WTC11 (cell line): ENCODE data around the gene HSPBAP1. TPM values are rescaled to one million over a fixed set of nuclear protein-coding genes. Genes with fewer than 3 reads are reported as not detected.

Experiments used
- ATAC-seq: fragments of 200-7000 bp; cut with Tn5 transposase; 2 replicates; pipeline ENCODE4 v1.10.0; 2021; ENCODE audit warnings: mild to moderate bottlenecking, moderate library complexity
- CTCF ChIA-PET: fragments of 300-600 bp; sonication (Branson Sonifier 250); formaldehyde crosslinking; loops from one replicate; lab custom pipeline; 2021; ENCODE audit warnings: antibody characterized with exemption; lab: Charles Lee
- POLR2A ChIA-PET: fragments of 350-600 bp; sonication (Branson Sonifier 250); formaldehyde crosslinking; loops from one replicate; lab custom pipeline; 2021; ENCODE audit warnings: antibody characterized with exemption; lab: Charles Lee
- DNase-seq: peaks from one replicate; pipeline ENCODE4 v3.0.0; 2021; ENCODE audit warnings: low spot score
- H3K27ac Mint-ChIP-seq: 2 replicates; pipeline ENCODE4 v1.8.0; 2021; ENCODE audit warnings: mixed read lengths
- H3K27me3 Mint-ChIP-seq: 2 replicates; pipeline ENCODE4 v1.8.0; 2021; ENCODE audit warnings: low read depth, mild to moderate bottlenecking, moderate library complexity, mixed read lengths
- H3K36me3 Mint-ChIP-seq: 2 replicates; pipeline ENCODE4 v1.8.0; 2021; ENCODE audit warnings: mixed read lengths
- H3K4me1 Mint-ChIP-seq: 2 replicates; pipeline ENCODE4 v1.8.0; 2022; ENCODE audit warnings: mixed read lengths
- H3K4me3 Mint-ChIP-seq: 2 replicates; pipeline ENCODE4 v1.8.0; 2021; ENCODE audit warnings: mild to moderate bottlenecking, moderate library complexity, mixed read lengths
- H3K9me3 Mint-ChIP-seq: 2 replicates; pipeline ENCODE4 v1.8.0; 2021; ENCODE audit warnings: mixed read lengths
- CBFB ChIP-seq: sonication (generic); formaldehyde crosslinking; IDR thresholded peaks from 2 replicates; pipeline ENCODE4 v1.8.1; 2022; ENCODE audit warnings: mild to moderate bottlenecking, low read depth, missing genetic modification reagents
- CDX4 ChIP-seq: fragments of 250-450 bp; sonication (Bioruptor Pico); IDR thresholded peaks from 2 replicates; pipeline ENCODE4 v1.9.0; 2021; ENCODE audit warnings: moderate library complexity, mild to moderate bottlenecking, inconsistent platforms, borderline replicate concordance
- ETV6 ChIP-seq: sonication (generic); formaldehyde crosslinking; IDR thresholded peaks from 2 replicates; pipeline ENCODE4 v1.8.1; 2022; ENCODE audit warnings: mild to moderate bottlenecking, missing genetic modification reagents
- FOXK1 ChIP-seq: sonication (generic); formaldehyde crosslinking; IDR thresholded peaks from 2 replicates; pipeline ENCODE4 v1.8.0; 2022; ENCODE audit warnings: mild to moderate bottlenecking, moderate library complexity, missing genetic modification reagents
- FOXP1 ChIP-seq: sonication (generic); formaldehyde crosslinking; IDR thresholded peaks from 2 replicates; pipeline ENCODE4 v1.8.0; 2022; ENCODE audit warnings: missing genetic modification reagents, mild to moderate bottlenecking, moderate library complexity, borderline replicate concordance
- GABPB1 ChIP-seq: sonication (generic); formaldehyde crosslinking; IDR thresholded peaks from 2 replicates; pipeline ENCODE4 v1.8.1; 2023; ENCODE audit warnings: mild to moderate bottlenecking, missing genetic modification reagents
- GRHL2 ChIP-seq: fragments of 250-450 bp; sonication (Bioruptor Pico); IDR thresholded peaks from 2 replicates; pipeline ENCODE4 v1.8.0; 2022; ENCODE audit warnings: mild to moderate bottlenecking, moderate library complexity; ENCODE audit not compliant: insufficient replicate concordance, severe bottlenecking
- HMGXB4 ChIP-seq: sonication (generic); formaldehyde crosslinking; IDR thresholded peaks from 2 replicates; pipeline ENCODE4 v1.8.1; 2023; ENCODE audit warnings: mild to moderate bottlenecking, moderate library complexity, missing genetic modification reagents
- IRF2 ChIP-seq: sonication (generic); formaldehyde crosslinking; IDR thresholded peaks from 2 replicates; pipeline ENCODE4 v1.8.0; 2022; ENCODE audit warnings: low read depth, missing genetic modification reagents, borderline replicate concordance
- JAZF1 ChIP-seq: fragments of 250-450 bp; sonication (Bioruptor Pico); IDR thresholded peaks from 2 replicates; pipeline ENCODE4 v1.9.0; 2021; ENCODE audit warnings: moderate library complexity, mild to moderate bottlenecking, inconsistent platforms
- MXD4 ChIP-seq: fragments of 250-450 bp; sonication (Bioruptor Pico); IDR thresholded peaks from 2 replicates; pipeline ENCODE4 v1.8.0; 2021; ENCODE audit warnings: mild to moderate bottlenecking, moderate library complexity, borderline replicate concordance
- PRDM15 ChIP-seq: sonication (generic); formaldehyde crosslinking; IDR thresholded peaks from 2 replicates; pipeline ENCODE4 v1.8.0; 2022; ENCODE audit warnings: missing genetic modification reagents
- PREB ChIP-seq: sonication (generic); formaldehyde crosslinking; IDR thresholded peaks from 2 replicates; pipeline ENCODE4 v1.8.1; 2022; ENCODE audit warnings: mild to moderate bottlenecking, missing genetic modification reagents, moderate library complexity, borderline replicate concordance
- SMAD4 ChIP-seq: sonication (generic); formaldehyde crosslinking; IDR thresholded peaks from 2 replicates; pipeline ENCODE4 v1.8.0; 2022; ENCODE audit warnings: mild to moderate bottlenecking, missing genetic modification reagents
- STAT6 ChIP-seq: sonication (generic); formaldehyde crosslinking; conservative IDR thresholded peaks from 2 replicates; pipeline ENCODE4 v1.8.1; 2023; ENCODE audit warnings: mild to moderate bottlenecking, low read depth, missing genetic modification reagents, moderate library complexity
- TEAD1 ChIP-seq: sonication (generic); formaldehyde crosslinking; IDR thresholded peaks from 2 replicates; pipeline ENCODE4 v1.8.0; 2022; ENCODE audit warnings: mild to moderate bottlenecking, missing genetic modification reagents
- USF1 ChIP-seq: sonication (generic); formaldehyde crosslinking; IDR thresholded peaks from 2 replicates; pipeline ENCODE4 v1.8.0; 2022; ENCODE audit warnings: mild to moderate bottlenecking, missing genetic modification reagents
- ZNF121 ChIP-seq: sonication (generic); formaldehyde crosslinking; IDR thresholded peaks from 2 replicates; pipeline ENCODE4 v1.8.0; 2023; ENCODE audit warnings: missing genetic modification reagents
- ZNF232 ChIP-seq: sonication (generic); formaldehyde crosslinking; IDR thresholded peaks from 2 replicates; pipeline ENCODE4 v1.8.0; 2022; ENCODE audit warnings: mild to moderate bottlenecking, missing genetic modification reagents
- ZSCAN18 ChIP-seq: fragments of 250-450 bp; sonication (Bioruptor Pico); IDR thresholded peaks from 2 replicates; pipeline ENCODE4 v2.1.2; 2022; ENCODE audit warnings: mild to moderate bottlenecking, moderate library complexity
- total RNA-seq: library from RNA; stranded (reverse); gene quantifications from 3 replicates; pipeline ENCODE4 v1.2.3, GENCODE V29; 2021

Gene HSPBAP1
- total RNA-seq, 1 experiment from 2014 or later: 9.1 TPM

- TF ChIP-seq PRDM15 (CRISPR knock-in tag) (no peak), STAT6 (CRISPR knock-in tag) (no peak)
These were observed 5.7 kb upstream of the HSPBAP1 start (continued) for GRCh38 chr3:122799322-122799721.

GRCh38 chr3:122797291-122797690, 3.7 kb upstream of the HSPBAP1 start:
- ChIA-PET POLR2A (no interaction called here), CTCF (no interaction called here)
- Mint-ChIP-seq H3K36me3 (no peaks in the 10 kb centered on the region), H3K9me3 (no peaks in the 10 kb centered on the region), H3K4me3 (no peak overlapping the region), H3K27me3 (peaks cover 9% of the 10 kb centered on the region), H3K27ac (no peak overlapping the region), H3K4me1 (peaks cover 18% of the 10 kb centered on the region)
- no peak for DNase-seq
- ATAC-seq: no peak
- TF ChIP-seq SMAD4 (CRISPR knock-in tag): no peak
- no peak for TF ChIP-seq ZNF232 (CRISPR knock-in tag)
- no peak for TF ChIP-seq ETV6
- TF ChIP-seq PREB: no peak
- no peak for TF ChIP-seq GABPB1 (CRISPR knock-in tag)
- TF ChIP-seq FOXP1 (CRISPR knock-in tag): no peak
- TF ChIP-seq JAZF1: no peak
- no peak for TF ChIP-seq MXD4 (CRISPR knock-in tag)
- TF ChIP-seq GRHL2 (CRISPR knock-in tag): no peak
- no peak for TF ChIP-seq FOXK1 (CRISPR knock-in tag)
- TF ChIP-seq ZNF121 (CRISPR knock-in tag): no peak
- no peak for TF ChIP-seq IRF2 (CRISPR knock-in tag)

- no peak overlapping the region for H3K27ac Mint-ChIP-seq
- H3K9me3 Mint-ChIP-seq: no peaks in the 10 kb centered on the region
- ChIA-PET CTCF (no interaction called here), POLR2A (no interaction called here)
- H3K27me3 Mint-ChIP-seq: peaks cover 9% of the 10 kb centered on the region
- peaks cover 18% of the 10 kb centered on the region for H3K4me1 Mint-ChIP-seq
- DNase-seq: no peak
- H3K36me3 Mint-ChIP-seq: no peaks in the 10 kb centered on the region
- ATAC-seq: no peak
- peak overlapping the region; percentile 68 for H3K4me3 Mint-ChIP-seq
- no peak for TF ChIP-seq TEAD1 (CRISPR knock-in tag)
- TF ChIP-seq HMGXB4 (CRISPR knock-in tag): no peak
- TF ChIP-seq ZSCAN18 (CRISPR knock-in tag): no peak
- no peak for TF ChIP-seq CDX4 (CRISPR knock-in tag)
- no peak for TF ChIP-seq CBFB
- TF ChIP-seq USF1 (CRISPR knock-in tag): no peak
These were observed 2.1 kb upstream of the HSPBAP1 start for GRCh38 chr3:122795674-122796195.
